Measurements from ENCODE around the gene NEU3. TPM values are rescaled to one million over a fixed set of nuclear protein-coding genes. Genes with fewer than 3 reads are reported as not detected.

The NEU3 gene
- total RNA-seq, 1 donor from 2014 or later: 12.7 TPM

GRCh38 chr11:75022296-75022695, 33.6 kb downstream of the NEU3 start:
- Mint-ChIP-seq H3K9me3 (peaks cover 7% of the 10 kb centered on the region), H3K27me3 (ENCODE audit: low read depth) (no peaks in the 10 kb centered on the region), H3K4me3 (no peak overlapping the region), H3K27ac (ENCODE audit: unreplicated experiment) (no peak overlapping the region), H3K36me3 (ENCODE audit: low read depth) (peaks cover 15% of the 10 kb centered on the region), H3K4me1 (peaks cover 21% of the 10 kb centered on the region)
- DNase-seq (ENCODE audit: low read depth, low spot score): no peak
- no peak for TF ChIP-seq CTCF (conservative IDR thresholded peaks at IDR 0.05)

- peaks cover 21% of the 10 kb centered on the region for H3K4me1 Mint-ChIP-seq
- DNase-seq (ENCODE audit: low read depth, low spot score): peak; percentile 87
- no peak overlapping the region for H3K27ac Mint-ChIP-seq (ENCODE audit: unreplicated experiment)
- H3K9me3 Mint-ChIP-seq: peaks cover 7% of the 10 kb centered on the region
- no peaks in the 10 kb centered on the region for H3K27me3 Mint-ChIP-seq (ENCODE audit: low read depth)
- H3K4me3 Mint-ChIP-seq: no peak overlapping the region
- TF ChIP-seq CTCF (conservative IDR thresholded peaks at IDR 0.05): peak; percentile 95
- peaks cover 15% of the 10 kb centered on the region for H3K36me3 Mint-ChIP-seq (ENCODE audit: low read depth)
Measured at GRCh38 chr11:75022759-75023396, 34.1 kb downstream of the NEU3 start.

GRCh38 chr11:75023446-75024067, 34.8 kb downstream of the NEU3 start:
- Mint-ChIP-seq H3K4me3 (no peak overlapping the region), H3K36me3 (ENCODE audit: low read depth) (peaks cover 11% of the 10 kb centered on the region), H3K27ac (ENCODE audit: unreplicated experiment) (peak overlapping the region; percentile 91), H3K4me1 (peaks cover 21% of the 10 kb centered on the region), H3K9me3 (peaks cover 6% of the 10 kb centered on the region), H3K27me3 (ENCODE audit: low read depth) (no peaks in the 10 kb centered on the region)
- DNase-seq (ENCODE audit: low read depth, low spot score): no peak
- TF ChIP-seq CTCF (conservative IDR thresholded peaks at IDR 0.05): no peak

GRCh38 chr11:75024068-75024449, 35.3 kb downstream of the NEU3 start:
- Mint-ChIP-seq H3K27ac (ENCODE audit: unreplicated experiment) (peak overlapping the region; percentile 91), H3K36me3 (ENCODE audit: low read depth) (peaks cover 7% of the 10 kb centered on the region), H3K4me3 (no peak overlapping the region), H3K9me3 (peaks cover 2% of the 10 kb centered on the region), H3K4me1 (peaks cover 21% of the 10 kb centered on the region), H3K27me3 (ENCODE audit: low read depth) (no peaks in the 10 kb centered on the region)
- TF ChIP-seq CTCF (conservative IDR thresholded peaks at IDR 0.05): no peak
- no peak for DNase-seq (ENCODE audit: low read depth, low spot score)

GRCh38 chr11:75024764-75025211, 36.1 kb downstream of the NEU3 start:
- Mint-ChIP-seq H3K27me3 (ENCODE audit: low read depth) (no peaks in the 10 kb centered on the region), H3K4me3 (no peak overlapping the region), H3K36me3 (ENCODE audit: low read depth) (peaks cover 7% of the 10 kb centered on the region), H3K9me3 (peaks cover 2% of the 10 kb centered on the region), H3K4me1 (peaks cover 21% of the 10 kb centered on the region), H3K27ac (ENCODE audit: unreplicated experiment) (peak overlapping the region; percentile 17)
- no peak for TF ChIP-seq CTCF (conservative IDR thresholded peaks at IDR 0.05)
- no peak for DNase-seq (ENCODE audit: low read depth, low spot score)
